ENCODE results near the gene STAT5B.
"Not testable (repeated sequence)": the region's sequence is repeated elsewhere in the genome, so short reads cannot be mapped to it uniquely, and the experiment has no call there.

Gene STAT5B

GRCh38 chr17:42266918-42267766 lies 9.0 kb downstream of the STAT5B start:
- peak; percentile 49 for DNase-seq (ENCODE audit: low read depth)

DNA sequence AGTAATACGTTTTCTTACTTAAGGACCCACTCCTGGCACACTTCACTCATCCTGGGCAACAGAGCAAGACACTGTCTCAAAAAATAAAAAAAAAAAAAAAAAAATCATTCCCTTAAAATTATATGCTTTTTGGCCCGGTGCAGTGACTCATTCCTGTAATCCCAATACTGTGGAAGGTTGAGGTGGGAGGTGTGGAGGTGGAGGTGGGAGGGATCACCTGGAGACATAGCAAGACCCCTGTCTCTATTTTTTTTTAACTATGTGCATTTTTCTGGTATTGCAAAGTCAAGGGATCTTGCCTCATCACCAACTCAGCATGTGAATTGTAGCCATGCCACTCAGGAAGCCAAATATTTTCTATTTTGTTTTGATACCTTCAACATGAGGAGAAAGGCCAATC lies 9.7 kb downstream of the STAT5B start:
- no peak for DNase-seq (ENCODE audit: low read depth)

DNA sequence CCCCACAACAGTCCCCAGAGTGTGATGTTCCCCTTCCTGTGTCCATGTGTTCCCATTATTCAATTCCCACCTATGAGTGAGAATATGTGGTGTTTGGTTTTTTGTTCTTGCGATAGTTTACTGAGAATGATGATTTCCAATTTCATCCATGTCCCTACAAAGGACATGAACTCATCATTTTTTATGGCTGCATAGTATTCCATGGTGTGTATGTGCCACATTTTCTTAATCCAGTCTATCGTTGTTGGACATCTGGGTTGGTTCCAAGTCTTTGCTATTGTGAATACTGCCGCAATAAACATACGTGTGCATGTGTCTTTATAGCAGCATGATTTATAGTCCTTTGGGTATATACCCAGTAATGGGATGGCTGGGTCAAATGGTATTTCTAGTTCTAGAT lies 11.8 kb downstream of the STAT5B start:
- DNase-seq (ENCODE audit: low read depth) = not testable (repeated sequence)

DNA sequence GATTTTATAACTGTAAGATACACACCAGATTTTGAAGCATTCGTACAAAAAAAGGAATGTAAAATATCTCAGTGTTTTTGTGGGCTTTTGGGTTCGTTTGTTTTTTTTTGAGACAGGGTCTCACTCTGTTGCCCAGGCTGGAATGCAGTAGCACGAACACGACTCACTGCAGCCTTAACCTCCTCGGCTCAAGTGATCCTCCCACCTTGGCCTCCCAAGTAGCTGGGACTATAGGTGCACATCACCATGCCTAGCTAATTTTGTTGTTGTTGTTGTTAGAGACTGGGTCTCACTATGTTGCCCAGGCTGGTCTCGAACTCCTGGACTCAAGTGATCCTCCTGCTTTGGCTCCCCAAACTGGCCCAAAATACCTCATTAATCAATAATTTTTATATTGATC lies 15.9 kb downstream of the STAT5B start:
- no peak for DNase-seq (ENCODE audit: low read depth)

- no peak for DNase-seq (ENCODE audit: low read depth)
Observed at GRCh38 chr17:42255445-42255844, 20.7 kb downstream of the STAT5B start.

- no peak for DNase-seq (ENCODE audit: low read depth)
Observed at GRCh38 chr17:42253578-42253977, 22.6 kb downstream of the STAT5B start.

DNA sequence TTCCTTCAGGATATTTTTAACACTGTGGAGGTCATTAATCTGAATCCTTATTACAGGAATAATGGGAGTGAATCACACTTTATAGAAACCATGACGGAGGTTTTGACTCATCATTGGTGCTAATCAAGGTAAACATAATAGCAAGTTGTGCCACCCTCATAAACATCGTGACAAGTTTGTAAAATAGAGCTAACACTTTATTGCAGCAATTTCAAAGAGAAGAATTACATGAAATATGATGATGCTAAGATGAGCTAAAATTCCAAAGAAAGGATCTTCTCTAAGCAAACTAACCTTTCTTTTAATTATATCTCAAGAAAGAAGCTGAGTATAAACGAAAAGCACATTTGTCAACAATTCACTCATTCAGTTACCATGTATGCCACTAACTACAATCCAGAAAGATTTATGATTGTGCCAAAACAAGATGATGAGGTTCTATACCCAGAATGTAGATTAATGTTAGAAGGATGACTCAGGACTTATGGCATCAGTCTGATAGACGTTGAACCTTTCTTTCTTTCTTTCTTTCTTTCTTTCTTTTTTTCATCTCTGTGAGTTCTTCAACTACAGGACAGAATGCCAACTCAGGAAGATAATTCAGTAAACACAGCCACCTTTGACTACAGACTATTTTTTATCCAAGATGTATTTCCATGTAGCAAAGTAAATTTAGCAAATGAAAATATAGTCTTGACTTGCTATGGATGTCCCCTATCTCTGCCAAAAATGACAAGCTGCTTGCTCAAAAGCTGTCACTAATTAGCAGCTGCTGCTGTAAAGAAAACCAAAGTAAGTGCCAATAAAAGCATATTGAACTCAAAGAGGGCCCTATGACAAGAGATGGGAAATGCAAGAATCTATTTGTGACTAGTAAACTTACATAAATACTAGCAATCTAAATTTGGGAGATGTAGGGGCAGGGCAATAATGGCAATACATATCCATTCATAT lies 23.3 kb downstream of the STAT5B start:
- DNase-seq (ENCODE audit: low read depth) = no peak

GRCh38 chr17:42251115-42251514 lies 25.1 kb downstream of the STAT5B start:
- no peak for DNase-seq (ENCODE audit: low read depth)

DNA sequence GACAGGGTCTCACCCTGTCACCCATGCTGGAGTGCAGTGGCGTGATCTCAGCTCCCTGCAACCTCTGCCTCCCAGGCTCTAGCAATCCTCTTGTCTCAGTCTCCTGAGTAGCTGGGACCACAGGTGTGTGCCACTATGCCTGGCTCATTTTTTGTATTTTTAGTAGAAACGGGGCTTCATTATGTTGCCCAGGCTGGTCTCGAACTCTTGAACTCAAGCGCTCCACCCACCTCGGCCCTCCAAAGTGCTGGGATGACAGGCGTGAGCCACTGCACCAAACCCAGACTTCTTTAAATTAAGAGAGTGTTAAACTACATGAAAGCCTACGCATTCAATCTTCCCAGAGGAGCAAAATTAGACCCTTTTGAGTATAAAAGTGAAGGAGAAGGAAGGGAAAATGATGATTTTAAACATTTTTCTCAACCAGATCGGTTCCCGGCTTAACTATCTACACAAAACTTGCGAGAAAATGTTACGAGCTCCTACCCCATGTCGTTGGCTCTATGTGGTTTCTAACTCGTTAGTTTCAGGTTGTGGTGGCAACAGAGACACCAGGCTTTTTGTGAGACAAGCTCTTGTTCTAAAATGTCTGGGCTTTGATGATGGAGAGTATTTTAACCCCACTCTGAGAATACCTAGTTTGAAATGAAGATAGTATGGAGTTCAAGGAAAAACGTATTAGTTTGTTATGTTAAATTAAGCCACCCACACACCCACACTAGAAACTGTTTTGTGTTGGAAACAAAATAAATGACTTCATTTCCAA lies 26.3 kb downstream of the STAT5B start:
- DNase-seq (ENCODE audit: low read depth) = no peak

- peak; percentile 72 for DNase-seq (ENCODE audit: low read depth)
Observed at GRCh38 chr17:42248351-42249179, 27.6 kb downstream of the STAT5B start.

DNA sequence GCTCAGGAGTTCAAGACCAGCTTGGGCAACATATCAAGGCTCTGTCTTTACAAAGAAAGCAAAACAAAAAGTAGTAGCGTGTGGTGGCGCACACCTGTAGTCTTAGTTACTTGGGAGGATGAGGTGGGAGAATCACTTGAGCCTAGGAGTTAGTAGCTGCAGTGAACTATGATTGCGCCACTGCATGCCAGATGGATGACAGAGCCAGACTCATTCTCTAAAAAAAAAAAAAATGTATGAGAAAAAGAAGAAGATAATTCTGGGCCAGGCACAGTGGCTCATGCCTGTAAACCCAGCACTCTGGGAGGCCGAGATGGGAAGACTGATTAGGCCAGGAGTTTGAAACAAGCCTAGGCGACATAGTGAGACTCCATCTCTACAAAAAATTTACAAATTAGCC lies 28.5 kb downstream of the STAT5B start:
- DNase-seq (ENCODE audit: low read depth) = no peak

GRCh38 chr17:42246515-42246914 lies 29.7 kb downstream of the STAT5B start:
- no peak for DNase-seq (ENCODE audit: low read depth)

GRCh38 chr17:42245183-42245582 lies 31.0 kb downstream of the STAT5B start:
- not testable (repeated sequence) for DNase-seq (ENCODE audit: low read depth)

DNA sequence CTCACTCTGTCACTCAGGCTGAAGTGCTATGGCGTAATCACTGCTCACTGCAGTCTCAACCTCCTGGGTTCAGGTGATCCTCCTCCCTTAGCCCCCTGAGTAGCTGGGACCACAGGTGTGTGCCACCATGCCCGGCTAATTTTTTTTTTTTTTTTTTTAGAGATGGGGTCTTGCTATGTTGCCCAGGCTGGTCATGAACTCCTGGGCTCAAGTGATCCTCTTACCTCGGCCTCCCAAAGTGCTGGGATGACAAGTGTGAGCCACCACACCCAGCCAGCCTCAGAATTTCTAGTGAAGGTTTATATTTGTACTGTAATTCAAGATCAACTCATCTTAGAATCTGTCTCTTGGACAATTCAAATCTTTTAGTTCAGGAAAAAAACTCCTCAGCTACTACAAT lies 32.1 kb downstream of the STAT5B start:
- DNase-seq (ENCODE audit: low read depth) = not testable (repeated sequence)

- no peak for DNase-seq (ENCODE audit: low read depth)
Observed at GRCh38 chr17:42243493-42243982, 32.7 kb downstream of the STAT5B start.

DNA sequence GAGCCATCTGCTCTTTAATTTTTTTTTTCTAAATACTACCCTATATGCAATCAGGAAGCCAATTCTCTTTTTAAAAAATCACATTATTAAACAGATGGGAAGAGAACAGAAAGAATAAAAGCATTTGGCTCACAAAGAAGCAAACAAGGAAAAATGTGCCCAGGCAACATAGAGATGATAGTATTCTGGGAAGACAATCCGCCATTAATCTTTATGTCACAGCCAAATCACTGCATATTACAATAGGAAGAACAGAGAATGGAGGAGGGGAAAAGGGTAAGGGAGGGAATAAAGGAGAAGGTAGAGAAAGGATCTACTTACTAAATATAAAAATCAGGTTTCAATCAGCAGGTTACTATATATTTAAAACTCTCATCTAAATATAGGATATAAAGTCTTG lies 34.3 kb downstream of the STAT5B start:
- no peak for DNase-seq (ENCODE audit: low read depth)

DNA sequence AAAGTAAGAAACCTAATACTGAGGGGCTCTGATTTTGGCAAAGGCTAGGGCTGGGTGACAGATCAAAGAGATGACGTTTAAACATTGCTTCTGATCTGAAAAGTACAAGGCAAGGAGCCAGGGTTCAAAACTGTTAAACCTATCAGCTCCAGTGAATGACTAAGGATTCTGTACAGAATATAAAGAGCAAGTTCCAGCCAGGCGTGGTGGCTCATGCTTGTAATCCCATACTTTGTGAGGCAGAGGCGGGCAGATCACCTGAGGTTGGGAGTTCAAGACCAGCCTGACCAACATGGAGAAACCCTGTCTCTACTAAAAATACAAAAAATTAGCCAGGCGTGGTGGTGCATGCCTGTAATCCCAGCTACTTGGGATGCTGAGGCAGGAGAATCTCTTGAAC lies 35.3 kb downstream of the STAT5B start:
- not testable (repeated sequence) for DNase-seq (ENCODE audit: low read depth)

DNA sequence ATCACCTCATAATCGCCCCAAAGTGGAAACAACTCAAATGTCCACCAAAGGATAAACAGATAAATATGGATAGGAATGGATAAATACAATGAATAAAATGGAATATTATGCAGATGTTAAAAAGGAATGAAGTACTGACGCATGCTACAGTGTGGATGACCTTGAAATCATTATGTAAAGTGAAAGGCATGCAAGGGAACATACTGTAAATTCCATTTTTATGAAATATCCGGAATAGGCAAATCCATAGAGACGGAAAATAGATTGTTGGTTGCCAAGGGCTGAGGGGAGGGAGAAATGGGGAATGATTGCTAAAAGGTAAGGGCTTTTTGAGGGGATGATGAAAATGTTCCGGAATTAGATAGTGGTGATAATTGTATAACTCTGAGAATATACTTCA lies 36.0 kb downstream of the STAT5B start:
- DNase-seq (ENCODE audit: low read depth) = no peak

GRCh38 chr17:42239576-42239975 lies 36.6 kb downstream of the STAT5B start:
- DNase-seq (ENCODE audit: low read depth) = not testable (repeated sequence)

DNA sequence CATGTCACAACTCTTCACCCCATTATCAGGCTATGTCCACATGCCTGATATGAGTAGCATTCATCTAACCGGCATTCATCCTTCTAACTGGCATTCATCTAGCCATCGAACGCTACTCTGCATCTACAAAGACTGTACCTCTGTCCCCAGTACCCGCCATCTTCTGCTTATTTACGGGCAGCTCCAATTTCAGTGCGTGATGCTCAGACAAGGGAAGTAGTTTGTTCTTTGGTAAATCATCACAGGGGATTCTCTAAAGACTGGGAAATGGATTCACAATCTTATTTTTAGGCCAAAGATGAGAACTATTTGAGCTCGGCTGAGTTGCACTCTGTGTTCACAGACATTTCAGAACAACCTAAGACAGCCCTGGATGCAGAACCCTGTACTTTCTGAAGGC lies 39.4 kb downstream of the STAT5B start:
- DNase-seq (ENCODE audit: low read depth) = no peak

DNA sequence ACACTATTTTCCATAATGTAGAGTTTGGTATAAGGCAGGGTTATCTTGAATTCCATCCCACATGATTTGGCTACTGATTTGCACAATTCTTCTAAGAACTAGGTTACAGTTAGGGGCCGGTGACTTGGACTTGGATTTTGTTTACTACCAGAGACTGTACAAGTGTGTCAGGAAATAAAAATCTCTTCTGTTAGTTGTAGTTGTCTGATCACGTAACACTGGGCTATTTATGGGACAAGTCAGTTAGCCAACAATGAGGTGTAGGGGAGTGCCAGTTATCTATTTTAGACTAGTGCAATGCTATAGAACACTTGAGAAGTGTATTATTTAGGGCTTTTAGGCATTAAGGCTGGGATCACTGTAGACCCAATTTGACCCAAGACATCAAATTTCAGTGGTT lies 42.2 kb downstream of the STAT5B start:
- no peak for DNase-seq (ENCODE audit: low read depth)
